Calu3 (cell line): ENCODE measurements around the gene ARMC6. TPM values are rescaled to one million over a fixed set of nuclear protein-coding genes. Genes with fewer than 3 reads are reported as not detected.
A peak's percentile ranks its signal among the peaks of the same experiment; 100 is the strongest.

Experiments
- BruUV-seq: library from RNA; stranded (reverse); fragments of 400-500 nt; replicated peaks from 2 replicates; lab custom pipeline; 2021; lab: Mats Ljungman, UMichigan
- CTCF ChIA-PET: fragments of 300-600 bp; sonication (Branson Sonifier 250); formaldehyde crosslinking; loops from one replicate; lab custom pipeline; 2022; ENCODE audit warnings: antibody characterized with exemption; lab: Charles Lee
- DNase-seq: peaks from one replicate; pipeline ENCODE4 v3.0.0; 2022
- H3K27ac Mint-ChIP-seq: one replicate; pipeline ENCODE4 v1.8.0; 2022; ENCODE audit warnings: mixed read lengths; ENCODE audit not compliant: unreplicated experiment
- H3K27me3 Mint-ChIP-seq: one replicate; pipeline ENCODE4 v1.8.0; 2022; ENCODE audit warnings: mixed read lengths; ENCODE audit not compliant: unreplicated experiment
- H3K36me3 Mint-ChIP-seq: one replicate; pipeline ENCODE4 v1.8.0; 2022; ENCODE audit warnings: mild to moderate bottlenecking, moderate library complexity, mixed read lengths; ENCODE audit not compliant: insufficient read depth, unreplicated experiment
- H3K4me1 Mint-ChIP-seq: one replicate; pipeline ENCODE4 v1.8.0; 2022; ENCODE audit warnings: mild to moderate bottlenecking, low read depth, mixed read lengths; ENCODE audit not compliant: unreplicated experiment
- H3K4me3 Mint-ChIP-seq: one replicate; pipeline ENCODE4 v1.8.0; 2022; ENCODE audit warnings: mild to moderate bottlenecking, low read depth, moderate library complexity, mixed read lengths; ENCODE audit not compliant: unreplicated experiment
- H3K9me3 Mint-ChIP-seq: one replicate; pipeline ENCODE4 v1.8.0; 2022; ENCODE audit warnings: low read depth, mixed read lengths; ENCODE audit not compliant: unreplicated experiment
- CTCF ChIP-seq: fragments of 200-600 bp; IDR thresholded peaks from one replicate; pipeline ENCODE4 v1.8.0; 2022; ENCODE audit warnings: antibody characterized with exemption; ENCODE audit not compliant: unreplicated experiment
- intact Hi-C: fragments of 100-400 bp; cut with micrococcal nuclease; formaldehyde crosslinking; loops from one replicate; pipeline ENCODE4 v1.10.0; 2022; ENCODE audit not compliant: unreplicated experiment
- total RNA-seq: library from RNA; stranded (reverse); gene quantifications from 2 replicates; pipeline ENCODE4 v1.2.3, GENCODE V29; 2022

Gene ARMC6
- total RNA-seq, 1 experiment from 2014 or later = 24.0 TPM

GRCh38 chr19:19027228-19027627, 6.2 kb upstream of the ARMC6 start:
- H3K4me3 Mint-ChIP-seq = no peak overlapping the region
- CTCF ChIA-PET = no interaction called here
- H3K9me3 Mint-ChIP-seq = no peaks in the 10 kb centered on the region
- H3K27me3 Mint-ChIP-seq = no peaks in the 10 kb centered on the region
- intact Hi-C loops = no loop called here
- H3K27ac Mint-ChIP-seq = no peak overlapping the region
- H3K36me3 Mint-ChIP-seq = peaks cover 41% of the 10 kb centered on the region
- no peak for TF ChIP-seq CTCF
- no TSS peak for BruUV-seq
- no peak for DNase-seq
- no peaks in the 10 kb centered on the region for H3K4me1 Mint-ChIP-seq

- Mint-ChIP-seq H3K27me3 (no peaks in the 10 kb centered on the region), H3K9me3 (no peaks in the 10 kb centered on the region), H3K27ac (no peak overlapping the region), H3K4me1 (no peaks in the 10 kb centered on the region), H3K36me3 (peaks cover 45% of the 10 kb centered on the region), H3K4me3 (no peak overlapping the region)
- TF ChIP-seq CTCF = no peak
- CTCF ChIA-PET = interaction anchor here (0.7 kb wide), 1 partner anchor 336 kb away, joined by 6 read pairs; no protein-coding TSS in a partner anchor
- no TSS peak for BruUV-seq
- DNase-seq = no peak
- intact Hi-C loops = no loop called here
These were observed 4.9 kb upstream of the ARMC6 start for GRCh38 chr19:19028526-19028925.

- Mint-ChIP-seq H3K4me1 (no peaks in the 10 kb centered on the region), H3K27ac (no peak overlapping the region), H3K27me3 (no peaks in the 10 kb centered on the region), H3K36me3 (peaks cover 36% of the 10 kb centered on the region), H3K4me3 (peak overlapping the region; percentile 93), H3K9me3 (no peaks in the 10 kb centered on the region)
- CTCF ChIA-PET = interaction anchor here (0.7 kb wide), 1 partner anchor 683 kb away, joined by 4 read pairs; no protein-coding TSS in a partner anchor
- intact Hi-C loops = no loop called here
- BruUV-seq = no TSS peak
- TF ChIP-seq CTCF = no peak
- DNase-seq = no peak
These were observed 1.5 kb upstream of the ARMC6 start for GRCh38 chr19:19031891-19032290.

GRCh38 chr19:19032420-19033175, 805 bp upstream of the ARMC6 start:
- Mint-ChIP-seq H3K27ac (no peak overlapping the region), H3K36me3 (peaks cover 31% of the 10 kb centered on the region), H3K9me3 (no peaks in the 10 kb centered on the region), H3K27me3 (no peaks in the 10 kb centered on the region), H3K4me3 (peak overlapping the region; percentile 93), H3K4me1 (no peaks in the 10 kb centered on the region)
- TF ChIP-seq CTCF = no peak
- intact Hi-C loops = no loop called here
- CTCF ChIA-PET = interaction anchor here (0.7 kb wide), 1 partner anchor 683 kb away, joined by 4 read pairs; no protein-coding TSS in a partner anchor
- BruUV-seq = TSS peak; percentile 37
- DNase-seq = no peak
